HEK293 (cell line): ENCODE data around the gene GPR15.

Experiments
- CTCF ChIA-PET: fragments of 350-600 bp; formaldehyde crosslinking; extraction: SDS; loops from one replicate; lab custom pipeline; 2021; ENCODE audit warnings: antibody characterized with exemption; lab: Yijun Ruan, JAX
- POLR2A ChIA-PET: fragments of 300-600 bp; formaldehyde crosslinking; extraction: SDS; loops from one replicate; lab custom pipeline; 2020; ENCODE audit warnings: antibody characterized with exemption, inconsistent platforms; lab: Yijun Ruan, JAX
- H3K27ac ChIP-seq: fragments of 200-500 bp; sonication (Bioruptor generic); 2 replicates; pipeline ENCODE4 v1.5.1; 2014; ENCODE audit warnings: low read depth, low read length, control low read depth, inconsistent platforms; ENCODE audit errors: extremely low read depth
- H3K36me3 ChIP-seq, 2 experiments: fragments of 200-500 bp in 1 of 2; sonication (Bioruptor generic) in 1 of 2; 1 replicate in 1 of 2; 2 replicates in 1 of 2; pipeline ENCODE4 v1.5.1; 2014 to 2017; ENCODE audit warnings: inconsistent platforms in 2 of 2, low read length in 2 of 2; ENCODE audit not compliant: control insufficient read depth in 2 of 2, insufficient read depth in 1 of 2
- H3K4me1 ChIP-seq: fragments of 200-500 bp; sonication (Bioruptor generic); 2 replicates; pipeline ENCODE4 v1.5.1; 2014; ENCODE audit warnings: mild to moderate bottlenecking, low read length, inconsistent platforms; ENCODE audit not compliant: control insufficient read depth, insufficient read depth
- H3K4me3 ChIP-seq: 2 replicates; pipeline ENCODE4 v1.5.1; 2011; ENCODE audit warnings: low read depth, mild to moderate bottlenecking, control low read depth, low read length, moderate library complexity
- H3K9me3 ChIP-seq: fragments of 200-500 bp; sonication (Bioruptor generic); 2 replicates; pipeline ENCODE4 v1.5.1; 2014; ENCODE audit warnings: low read depth, low read length, inconsistent platforms; ENCODE audit not compliant: control insufficient read depth, insufficient read depth
- BCL6B ChIP-seq: fragments of 450-650 bp; formaldehyde crosslinking; IDR thresholded peaks from 2 replicates; pipeline ENCODE4 v1.5.1; 2017; ENCODE audit warnings: missing biosample characterization, missing genetic modification characterization
- KLF10 ChIP-seq: fragments of 450-650 bp; IDR thresholded peaks from 2 replicates; pipeline ENCODE4 v1.5.1; 2018; ENCODE audit warnings: missing biosample characterization, mild to moderate bottlenecking, missing genetic modification characterization
- PRDM6 ChIP-seq: fragments of 450-650 bp; formaldehyde crosslinking; IDR thresholded peaks from 2 replicates; pipeline ENCODE4 v1.5.1; 2017; ENCODE audit warnings: missing biosample characterization, missing genetic modification characterization
- REPIN1 ChIP-seq: fragments of 450-650 bp; formaldehyde crosslinking; IDR thresholded peaks from 2 replicates; pipeline ENCODE4 v1.5.1; 2017; ENCODE audit warnings: missing biosample characterization, missing genetic modification characterization, low read depth
- SCRT1 ChIP-seq: fragments of 450-650 bp; formaldehyde crosslinking; IDR thresholded peaks from 2 replicates; pipeline ENCODE4 v1.5.1; 2016; ENCODE audit warnings: missing biosample characterization, missing genetic modification characterization, borderline replicate concordance
- ZBTB21 ChIP-seq: fragments of 450-650 bp; formaldehyde crosslinking; IDR thresholded peaks from 2 replicates; pipeline ENCODE4 v1.5.1; 2017; ENCODE audit warnings: missing biosample characterization, missing genetic modification characterization
- ZBTB44 ChIP-seq: fragments of 450-650 bp; IDR thresholded peaks from 2 replicates; pipeline ENCODE4 v1.5.1; 2018; ENCODE audit warnings: missing biosample characterization, mild to moderate bottlenecking, missing genetic modification characterization
- ZNF10 ChIP-seq: fragments of 450-650 bp; formaldehyde crosslinking; IDR thresholded peaks from 2 replicates; pipeline ENCODE4 v1.5.1; 2017; ENCODE audit warnings: missing biosample characterization, missing genetic modification characterization
- ZNF138 ChIP-seq: fragments of 450-650 bp; formaldehyde crosslinking; IDR thresholded peaks from 2 replicates; pipeline ENCODE4 v1.5.1; 2016; ENCODE audit warnings: missing biosample characterization, missing genetic modification characterization, borderline replicate concordance
- ZNF175 ChIP-seq: fragments of 450-650 bp; formaldehyde crosslinking; IDR thresholded peaks from 2 replicates; pipeline ENCODE4 v1.5.1; 2016; ENCODE audit warnings: missing biosample characterization, missing genetic modification characterization
- ZNF202 ChIP-seq: fragments of 450-650 bp; formaldehyde crosslinking; IDR thresholded peaks from 2 replicates; pipeline ENCODE4 v1.5.1; 2016; ENCODE audit warnings: missing biosample characterization, missing genetic modification characterization, borderline replicate concordance
- ZNF214 ChIP-seq: fragments of 450-650 bp; formaldehyde crosslinking; IDR thresholded peaks from 2 replicates; pipeline ENCODE4 v1.5.1; 2017; ENCODE audit warnings: missing biosample characterization, mild to moderate bottlenecking, missing genetic modification characterization, borderline replicate concordance
- ZNF280D ChIP-seq: fragments of 450-650 bp; formaldehyde crosslinking; IDR thresholded peaks from 2 replicates; pipeline ENCODE4 v1.5.1; 2016; ENCODE audit warnings: missing biosample characterization, missing genetic modification characterization
- ZNF324 ChIP-seq: fragments of 450-650 bp; formaldehyde crosslinking; IDR thresholded peaks from 2 replicates; pipeline ENCODE4 v1.5.1; 2016; ENCODE audit warnings: missing biosample characterization, missing genetic modification characterization
- ZNF366 ChIP-seq: fragments of 450-650 bp; formaldehyde crosslinking; conservative IDR thresholded peaks from 2 replicates; pipeline ENCODE4 v1.5.1; 2016; ENCODE audit warnings: missing biosample characterization, missing genetic modification characterization
- ZNF529 ChIP-seq: fragments of 450-650 bp; formaldehyde crosslinking; IDR thresholded peaks from 2 replicates; pipeline ENCODE4 v1.5.1; 2017; ENCODE audit warnings: missing genetic modification characterization, missing biosample characterization; ENCODE audit not compliant: insufficient replicate concordance
- ZNF561 ChIP-seq: fragments of 450-650 bp; IDR thresholded peaks from 2 replicates; pipeline ENCODE4 v1.5.1; 2018; ENCODE audit warnings: missing biosample characterization, missing genetic modification characterization, borderline replicate concordance
- ZNF621 ChIP-seq: fragments of 450-650 bp; formaldehyde crosslinking; IDR thresholded peaks from 2 replicates; pipeline ENCODE4 v1.5.1; 2017; ENCODE audit warnings: missing biosample characterization, missing genetic modification characterization
- ZNF701 ChIP-seq: fragments of 450-650 bp; formaldehyde crosslinking; IDR thresholded peaks from 2 replicates; pipeline ENCODE4 v1.5.1; 2016; ENCODE audit warnings: missing biosample characterization, missing genetic modification characterization
- ZNF707 ChIP-seq: fragments of 450-650 bp; formaldehyde crosslinking; IDR thresholded peaks from 2 replicates; pipeline ENCODE4 v1.5.1; 2016; ENCODE audit warnings: missing biosample characterization, missing genetic modification characterization
- ZNF843 ChIP-seq: fragments of 450-650 bp; formaldehyde crosslinking; IDR thresholded peaks from 2 replicates; pipeline ENCODE4 v1.5.1; 2016; ENCODE audit warnings: missing biosample characterization, missing genetic modification characterization
- ZXDB ChIP-seq: fragments of 450-650 bp; formaldehyde crosslinking; IDR thresholded peaks from 2 replicates; pipeline ENCODE4 v1.5.1; 2016; ENCODE audit warnings: missing biosample characterization, missing genetic modification characterization

GPR15 gene

GRCh38 chr3:98532275-98532637 lies 478 bp downstream of the GPR15 start:
- H3K27ac ChIP-seq: no peak overlapping the region
- H3K4me1 ChIP-seq: no peaks in the 10 kb centered on the region
- H3K36me3 ChIP-seq: no peaks in the 10 kb centered on the region
- ChIA-PET CTCF (no interaction called here), POLR2A (no interaction called here)
- TF ChIP-seq PRDM6 (tag by site-specific recombination) (no peak), ZNF621 (tag by site-specific recombination) (no peak), ZNF366 (tag by site-specific recombination) (no peak), ZNF175 (tag by site-specific recombination) (no peak), ZXDB (no peak), ZBTB44 (no peak), REPIN1 (tag by site-specific recombination) (no peak), KLF10 (no peak), SCRT1 (tag by site-specific recombination) (no peak), BCL6B (tag by site-specific recombination) (no peak), ZNF707 (tag by site-specific recombination) (no peak), ZNF138 (tag by site-specific recombination) (no peak)
- no peak overlapping the region for H3K4me3 ChIP-seq
- H3K9me3 ChIP-seq: no peaks in the 10 kb centered on the region

GRCh38 chr3:98532709-98533571 lies 1.2 kb downstream of the GPR15 start:
- no peaks in the 10 kb centered on the region for H3K36me3 ChIP-seq
- no peak overlapping the region for H3K27ac ChIP-seq
- TF ChIP-seq ZNF529 (no peak), ZNF214 (tag by site-specific recombination) (no peak), ZBTB21 (tag by site-specific recombination) (no peak), ZNF561 (tag by site-specific recombination) (no peak), ZNF701 (no peak), ZNF843 (tag by site-specific recombination) (no peak), ZNF324 (no peak), ZNF280D (no peak), ZNF202 (tag by site-specific recombination) (no peak), ZNF10 (no peak)
- H3K9me3 ChIP-seq: no peaks in the 10 kb centered on the region
- H3K4me3 ChIP-seq: no peak overlapping the region
- H3K4me1 ChIP-seq: no peaks in the 10 kb centered on the region
- CTCF ChIA-PET: interaction anchor here (1.0 kb wide), 1 partner anchor 64 kb away, joined by 3 read pairs; no protein-coding TSS in a partner anchor
- POLR2A ChIA-PET: no interaction called here
